ENCODE measurements around the gene FAM216A. TPM values are rescaled to one million over a fixed set of nuclear protein-coding genes. Genes with fewer than 3 reads are reported as not detected.
"Not testable (repeated sequence)": the region's sequence is repeated elsewhere in the genome, so short reads cannot be mapped to it uniquely, and the experiment has no call there.

FAM216A gene
- total RNA-seq, 2 experiments from 2014 or later: 5.5 to 7.4 TPM

GRCh38 chr12:110458756-110459155, 9.9 kb upstream of the FAM216A start:
- peaks cover 8% of the 10 kb centered on the region for H3K4me1 Mint-ChIP-seq (ENCODE audit: low read depth)

DNA sequence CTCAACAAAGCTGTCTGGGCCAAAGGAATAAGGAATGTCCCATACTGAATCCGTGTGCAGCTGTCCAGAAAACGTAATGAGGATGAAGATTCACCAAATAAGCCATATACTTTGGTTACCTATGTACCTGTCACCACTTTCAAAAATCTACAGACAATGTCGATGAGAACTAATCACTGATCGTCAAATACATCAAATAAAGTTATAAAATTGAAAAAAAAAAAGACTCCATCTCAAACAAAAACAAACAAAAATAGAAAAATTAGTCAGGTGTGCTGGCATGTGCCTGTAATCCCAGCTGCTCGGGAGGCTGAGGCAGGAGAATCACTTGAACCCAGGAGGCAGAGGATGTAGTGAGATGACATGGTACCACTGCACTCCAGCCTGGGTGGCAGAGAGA, 7.5 kb upstream of the FAM216A start:
- H3K9me3 ChIP-seq (ENCODE audit: control insufficient read depth in 1 of 2, insufficient read depth in 1 of 2, low read length in 2 of 2); ATAC-seq (ENCODE audit: poor library complexity); DNase-seq; POLR2A ChIA-PET; H3K27ac ChIP-seq (ENCODE audit: low read depth in 1 of 2, low read length in 2 of 2); H3K27me3 ChIP-seq (ENCODE audit: control insufficient read depth in 1 of 2, insufficient read depth in 2 of 2, low read length in 2 of 2); H3K27ac Mint-ChIP-seq; H3K4me1 ChIP-seq (ENCODE audit: insufficient read depth, low read length); H3K9me3 Mint-ChIP-seq; H3K4me3 Mint-ChIP-seq; intact Hi-C loops (cut with DNase I, micrococcal nuclease); H3K27me3 Mint-ChIP-seq; H3K4me3 ChIP-seq (ENCODE audit: low read length): not testable (repeated sequence)
- H3K36me3 ChIP-seq (ENCODE audit: insufficient read depth, low read length): peaks cover 46% of the 10 kb centered on the region
- Mint-ChIP-seq H3K36me3 (ENCODE audit: low read depth) (peaks cover 61% of the 10 kb centered on the region), H3K4me1 (ENCODE audit: low read depth) (peaks cover 14% of the 10 kb centered on the region)
- CTCF ChIA-PET: interaction anchor here (2.4 kb wide), 1 partner anchor 11 kb away, joined by 7 read pairs; the partner anchor contains the start of gene ARPC3

More at GRCh38 chr12:110458756-110459155, 9.9 kb upstream of the FAM216A start:
- DNase-seq (no peak), ATAC-seq (ENCODE audit: poor library complexity) (no peak)
- Mint-ChIP-seq H3K4me3 (no peak overlapping the region), H3K36me3 (ENCODE audit: low read depth) (peaks cover 60% of the 10 kb centered on the region), H3K9me3 (no peaks in the 10 kb centered on the region), H3K27me3 (no peaks in the 10 kb centered on the region), H3K27ac (no peak overlapping the region)
- peaks cover 44% of the 10 kb centered on the region for H3K36me3 ChIP-seq (ENCODE audit: insufficient read depth, low read length)
- no peak overlapping the region for H3K4me3 ChIP-seq (ENCODE audit: low read length)
- H3K27ac ChIP-seq (ENCODE audit: low read depth in 1 of 2, low read length in 2 of 2): no peak overlapping the region
- TF ChIP-seq, protein P1, sequence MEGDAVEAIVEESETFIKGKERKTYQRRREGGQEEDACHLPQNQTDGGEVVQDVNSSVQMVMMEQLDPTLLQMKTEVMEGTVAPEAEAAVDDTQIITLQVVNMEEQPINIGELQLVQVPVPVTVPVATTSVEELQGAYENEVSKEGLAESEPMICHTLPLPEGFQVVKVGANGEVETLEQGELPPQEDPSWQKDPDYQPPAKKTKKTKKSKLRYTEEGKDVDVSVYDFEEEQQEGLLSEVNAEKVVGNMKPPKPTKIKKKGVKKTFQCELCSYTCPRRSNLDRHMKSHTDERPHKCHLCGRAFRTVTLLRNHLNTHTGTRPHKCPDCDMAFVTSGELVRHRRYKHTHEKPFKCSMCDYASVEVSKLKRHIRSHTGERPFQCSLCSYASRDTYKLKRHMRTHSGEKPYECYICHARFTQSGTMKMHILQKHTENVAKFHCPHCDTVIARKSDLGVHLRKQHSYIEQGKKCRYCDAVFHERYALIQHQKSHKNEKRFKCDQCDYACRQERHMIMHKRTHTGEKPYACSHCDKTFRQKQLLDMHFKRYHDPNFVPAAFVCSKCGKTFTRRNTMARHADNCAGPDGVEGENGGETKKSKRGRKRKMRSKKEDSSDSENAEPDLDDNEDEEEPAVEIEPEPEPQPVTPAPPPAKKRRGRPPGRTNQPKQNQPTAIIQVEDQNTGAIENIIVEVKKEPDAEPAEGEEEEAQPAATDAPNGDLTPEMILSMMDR (IDR thresholded peaks at IDR 0.05): no peak
- ChIA-PET POLR2A (interaction anchor here (1.4 to 2.1 kb wide), 2 partner anchors 9 to 10 kb away, joined by 5 to 9 read pairs; partner anchors contain the start of genes ARPC3, FAM216A and GPN3), CTCF (interaction anchor here (0.7 to 3.5 kb wide), 3 partner anchors 9 to 1030 kb away, joined by 3 to 13 read pairs (median 12); partner anchors contain the start of genes ARPC3, FAM216A and GPN3)
- intact Hi-C loops (cut with DNase I, micrococcal nuclease): no loop called here
- no peaks in the 10 kb centered on the region for H3K4me1 ChIP-seq (ENCODE audit: insufficient read depth, low read length)
- no peaks in the 10 kb centered on the region for H3K9me3 ChIP-seq (ENCODE audit: control insufficient read depth in 1 of 2, insufficient read depth in 1 of 2, low read length in 2 of 2)
- no peaks in the 10 kb centered on the region for H3K27me3 ChIP-seq (ENCODE audit: control insufficient read depth in 1 of 2, insufficient read depth in 2 of 2, low read length in 2 of 2)

GRCh38 chr12:110465024-110465423, 3.6 kb upstream of the FAM216A start:
- H3K4me3 Mint-ChIP-seq: no peak overlapping the region
- no peaks in the 10 kb centered on the region for H3K9me3 ChIP-seq (ENCODE audit: control insufficient read depth in 1 of 2, insufficient read depth in 1 of 2, low read length in 2 of 2)
- no peak overlapping the region for H3K27ac ChIP-seq (ENCODE audit: low read depth in 1 of 2, low read length in 2 of 2)
- H3K9me3 Mint-ChIP-seq: no peaks in the 10 kb centered on the region
- H3K27ac Mint-ChIP-seq: no peak overlapping the region
- peaks cover 27% of the 10 kb centered on the region for H3K36me3 ChIP-seq (ENCODE audit: insufficient read depth, low read length)
- H3K27me3 Mint-ChIP-seq: no peaks in the 10 kb centered on the region
- TF ChIP-seq, protein P1 (IDR thresholded peaks at IDR 0.05): no peak
- CTCF ChIA-PET: interaction anchor here (5.4 to 7.4 kb wide), 2 partner anchors 14 to 136 kb away, joined by 49 to 98 read pairs; partner anchors contain the start of gene ARPC3
- peaks cover 28% of the 10 kb centered on the region for H3K4me1 ChIP-seq (ENCODE audit: insufficient read depth, low read length)
- H3K4me1 Mint-ChIP-seq (ENCODE audit: low read depth): peaks cover 37% of the 10 kb centered on the region
- intact Hi-C loops (cut with DNase I, micrococcal nuclease): no loop called here
- no peak for ATAC-seq (ENCODE audit: poor library complexity)
- H3K27me3 ChIP-seq (ENCODE audit: control insufficient read depth in 1 of 2, insufficient read depth in 2 of 2, low read length in 2 of 2): no peaks in the 10 kb centered on the region
- no peak for DNase-seq
- POLR2A ChIA-PET: interaction anchor here (2.1 kb wide), 1 partner anchor 15 kb away, joined by 5 read pairs; the partner anchor contains the start of gene ARPC3
- no peak overlapping the region for H3K4me3 ChIP-seq (ENCODE audit: low read length)
- peaks cover 45% of the 10 kb centered on the region for H3K36me3 Mint-ChIP-seq (ENCODE audit: low read depth)

DNA sequence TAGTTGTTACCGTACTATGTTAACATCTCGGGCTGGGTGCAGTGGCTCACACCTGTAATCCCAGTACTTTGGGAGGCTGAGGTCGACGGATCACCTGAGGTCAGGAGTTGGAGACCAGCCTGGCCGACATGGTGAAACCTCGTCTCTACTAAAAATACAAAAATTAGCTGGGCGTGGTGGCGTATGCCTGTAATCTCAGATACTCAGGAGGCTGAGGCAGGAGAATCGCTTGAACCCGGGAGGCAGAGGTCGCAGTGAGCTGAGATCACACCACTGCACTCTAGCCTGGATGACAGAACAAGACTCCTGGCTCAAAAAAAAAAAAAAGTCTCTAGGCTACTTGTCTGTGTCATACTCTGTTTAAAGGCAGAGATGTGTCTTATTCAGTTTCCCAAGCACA, 2.9 kb upstream of the FAM216A start:
- Mint-ChIP-seq H3K36me3 (ENCODE audit: low read depth) (peaks cover 40% of the 10 kb centered on the region), H3K4me1 (ENCODE audit: low read depth) (peaks cover 37% of the 10 kb centered on the region)
- not testable (repeated sequence) for H3K27ac Mint-ChIP-seq; DNase-seq; H3K9me3 Mint-ChIP-seq; H3K27me3 ChIP-seq (ENCODE audit: control insufficient read depth in 1 of 2, insufficient read depth in 2 of 2, low read length in 2 of 2); H3K4me3 Mint-ChIP-seq; H3K27me3 Mint-ChIP-seq; H3K27ac ChIP-seq (ENCODE audit: low read depth in 1 of 2, low read length in 2 of 2); H3K9me3 ChIP-seq (ENCODE audit: control insufficient read depth in 1 of 2, insufficient read depth in 1 of 2, low read length in 2 of 2); H3K4me3 ChIP-seq (ENCODE audit: low read length); ATAC-seq (ENCODE audit: poor library complexity)
- Histone ChIP-seq H3K4me1 (ENCODE audit: insufficient read depth, low read length) (peaks cover 29% of the 10 kb centered on the region), H3K36me3 (ENCODE audit: insufficient read depth, low read length) (peaks cover 21% of the 10 kb centered on the region)
- ChIA-PET POLR2A (interaction anchor here (4.4 to 4.9 kb wide), 2 partner anchors 16 to 35 kb away, joined by 115 to 117 read pairs; partner anchors contain the start of genes ARPC3, RAD9B and VPS29), CTCF (interaction anchor here (5.4 to 7.4 kb wide), 2 partner anchors 15 to 135 kb away, joined by 49 to 98 read pairs; partner anchors contain the start of gene ARPC3)
- intact Hi-C loops (cut with DNase I, micrococcal nuclease): loop anchor here in 1 of 2 experiments (1.0 kb wide), 1 partner anchor 14 kb away; no protein-coding TSS in a partner anchor

Data from CD4-positive, alpha-beta T cell (primary cell).